MG63 (cell line): ENCODE measurements around the gene NEURL1B. TPM values are rescaled to one million over a fixed set of nuclear protein-coding genes. Genes with fewer than 3 reads are reported as not detected.
A peak's percentile ranks its signal among the peaks of the same experiment; 100 is the strongest.

Source experiments
- DNase-seq: peaks from one replicate; pipeline ENCODE4 v3.0.0-alpha.2; 2020
- H3K27me3 ChIP-seq: fragments of 250-450 bp; sonication (Bioruptor Pico); 2 replicates; pipeline ENCODE4 v1.5.1; 2020; ENCODE audit warnings: mild to moderate bottlenecking, moderate library complexity
- H3K36me3 ChIP-seq: fragments of 250-450 bp; sonication (Bioruptor Pico); 2 replicates; pipeline ENCODE4 v1.5.1; 2020; ENCODE audit warnings: mild to moderate bottlenecking, moderate library complexity
- H3K4me3 ChIP-seq: fragments of 250-450 bp; sonication (Bioruptor Pico); 2 replicates; pipeline ENCODE4 v1.5.1; 2020; ENCODE audit warnings: mild to moderate bottlenecking, moderate library complexity
- H3K9me3 ChIP-seq: fragments of 250-450 bp; sonication (Bioruptor Pico); 2 replicates; pipeline ENCODE4 v1.5.1; 2020; ENCODE audit warnings: mild to moderate bottlenecking, moderate library complexity
- total RNA-seq: library from RNA; depleted of rRNA; stranded (reverse); fragments of >200 nt; shearing (Covaris generic); gene quantifications from 2 replicates; pipeline ENCODE4 v1.2.3, GENCODE V29; 2014; ENCODE audit warnings: low replicate concordance

Gene NEURL1B
- total RNA-seq, 1 experiment from 2014 or later, result 6.3 TPM

- Histone ChIP-seq H3K4me3 (no peak overlapping the region), H3K27me3 (peaks cover 14% of the 10 kb centered on the region), H3K9me3 (no peaks in the 10 kb centered on the region), H3K36me3 (no peaks in the 10 kb centered on the region)
- DNase-seq, result no peak
Measured at GRCh38 chr5:172624083-172624995, 16.7 kb upstream of the NEURL1B start.

- Histone ChIP-seq H3K27me3 (peaks cover 20% of the 10 kb centered on the region), H3K36me3 (no peaks in the 10 kb centered on the region)
Measured at GRCh38 chr5:172624996-172625964, 15.8 kb upstream of the NEURL1B start.

GRCh38 chr5:172626031-172626581 lies 15.0 kb upstream of the NEURL1B start:
- no peaks in the 10 kb centered on the region for H3K36me3 ChIP-seq
- H3K4me3 ChIP-seq, result no peak overlapping the region
- no peaks in the 10 kb centered on the region for H3K9me3 ChIP-seq
- DNase-seq, result no peak
- peaks cover 20% of the 10 kb centered on the region for H3K27me3 ChIP-seq

More at GRCh38 chr5:172624996-172625964, 15.8 kb upstream of the NEURL1B start:
- H3K9me3 ChIP-seq, result no peaks in the 10 kb centered on the region
- H3K4me3 ChIP-seq, result no peak overlapping the region
- no peak for DNase-seq

- H3K4me3 ChIP-seq, result no peak overlapping the region
- H3K27me3 ChIP-seq, result peaks cover 20% of the 10 kb centered on the region
Measured at GRCh38 chr5:172630082-172630481, 11.0 kb upstream of the NEURL1B start.

GRCh38 chr5:172630482-172630881 lies 10.6 kb upstream of the NEURL1B start:
- H3K4me3 ChIP-seq, result no peak overlapping the region
- DNase-seq, result no peak
- no peaks in the 10 kb centered on the region for H3K9me3 ChIP-seq
- H3K36me3 ChIP-seq, result no peaks in the 10 kb centered on the region
- H3K27me3 ChIP-seq, result peaks cover 20% of the 10 kb centered on the region

More at GRCh38 chr5:172630082-172630481, 11.0 kb upstream of the NEURL1B start:
- Histone ChIP-seq H3K36me3 (no peaks in the 10 kb centered on the region), H3K9me3 (no peaks in the 10 kb centered on the region)
- no peak for DNase-seq

GRCh38 chr5:172630986-172631385 lies 10.1 kb upstream of the NEURL1B start:
- peaks cover 20% of the 10 kb centered on the region for H3K27me3 ChIP-seq

GRCh38 chr5:172632346-172633092 lies 8.5 kb upstream of the NEURL1B start:
- peaks cover 20% of the 10 kb centered on the region for H3K27me3 ChIP-seq
- no peak overlapping the region for H3K4me3 ChIP-seq
- DNase-seq, result no peak
- no peaks in the 10 kb centered on the region for H3K9me3 ChIP-seq
- no peaks in the 10 kb centered on the region for H3K36me3 ChIP-seq

More at GRCh38 chr5:172630986-172631385, 10.1 kb upstream of the NEURL1B start:
- Histone ChIP-seq H3K4me3 (no peak overlapping the region), H3K9me3 (no peaks in the 10 kb centered on the region), H3K36me3 (no peaks in the 10 kb centered on the region)
- no peak for DNase-seq

- no peak for DNase-seq
- Histone ChIP-seq H3K9me3 (no peaks in the 10 kb centered on the region), H3K27me3 (peaks cover 12% of the 10 kb centered on the region), H3K36me3 (no peaks in the 10 kb centered on the region), H3K4me3 (no peak overlapping the region)
Measured at GRCh38 chr5:172633403-172633970, 7.6 kb upstream of the NEURL1B start.

- H3K36me3 ChIP-seq, result no peaks in the 10 kb centered on the region
- peaks cover 6% of the 10 kb centered on the region; the same call in 1 of the 2 replicates for H3K27me3 ChIP-seq
- H3K4me3 ChIP-seq, result no peak overlapping the region
- no peaks in the 10 kb centered on the region for H3K9me3 ChIP-seq
- no peak for DNase-seq
Measured at GRCh38 chr5:172634106-172634899, 6.8 kb upstream of the NEURL1B start.

- H3K36me3 ChIP-seq, result no peaks in the 10 kb centered on the region
- H3K4me3 ChIP-seq, result no peak overlapping the region
- 0 out of 2 replicates have a peak, but pooled peaks cover 3% of the 10 kb centered on the region for H3K27me3 ChIP-seq
- no peak for DNase-seq
- H3K9me3 ChIP-seq, result no peaks in the 10 kb centered on the region
Measured at GRCh38 chr5:172635038-172635437, 6.0 kb upstream of the NEURL1B start.

GRCh38 chr5:172636279-172637050 lies 4.6 kb upstream of the NEURL1B start:
- no peaks in the 10 kb centered on the region for H3K9me3 ChIP-seq
- DNase-seq, result no peak
- no peaks in the 10 kb centered on the region for H3K36me3 ChIP-seq
- H3K4me3 ChIP-seq, result no peak overlapping the region
- H3K27me3 ChIP-seq, result no peaks in the 10 kb centered on the region

GRCh38 chr5:172637110-172637580 lies 3.9 kb upstream of the NEURL1B start:
- H3K9me3 ChIP-seq, result no peaks in the 10 kb centered on the region
- H3K4me3 ChIP-seq, result no peak overlapping the region
- H3K27me3 ChIP-seq, result no peaks in the 10 kb centered on the region
- no peaks in the 10 kb centered on the region for H3K36me3 ChIP-seq
- peak; percentile 83 for DNase-seq

GRCh38 chr5:172637740-172638139 lies 3.3 kb upstream of the NEURL1B start:
- Histone ChIP-seq H3K36me3 (no peaks in the 10 kb centered on the region), H3K27me3 (no peaks in the 10 kb centered on the region), H3K4me3 (no peak overlapping the region), H3K9me3 (no peaks in the 10 kb centered on the region)
- DNase-seq, result no peak

GRCh38 chr5:172638209-172638768 lies 2.8 kb upstream of the NEURL1B start:
- Histone ChIP-seq H3K27me3 (no peaks in the 10 kb centered on the region), H3K9me3 (no peaks in the 10 kb centered on the region), H3K4me3 (no peak overlapping the region), H3K36me3 (no peaks in the 10 kb centered on the region)
- DNase-seq, result no peak
